NCI-H524 treated with DMSO at 0.1 percent for 48 hours (cell line): Measurements from ENCODE around the gene RABGEF1.
"Not testable (repeated sequence)": the region's sequence is repeated elsewhere in the genome, so short reads cannot be mapped to it uniquely, and the experiment has no call there.

Experiments used
- DNase-seq: peaks from one replicate; lab custom pipeline; 2025; lab: John Stamatoyannopoulos, UW

The RABGEF1 gene

DNA sequence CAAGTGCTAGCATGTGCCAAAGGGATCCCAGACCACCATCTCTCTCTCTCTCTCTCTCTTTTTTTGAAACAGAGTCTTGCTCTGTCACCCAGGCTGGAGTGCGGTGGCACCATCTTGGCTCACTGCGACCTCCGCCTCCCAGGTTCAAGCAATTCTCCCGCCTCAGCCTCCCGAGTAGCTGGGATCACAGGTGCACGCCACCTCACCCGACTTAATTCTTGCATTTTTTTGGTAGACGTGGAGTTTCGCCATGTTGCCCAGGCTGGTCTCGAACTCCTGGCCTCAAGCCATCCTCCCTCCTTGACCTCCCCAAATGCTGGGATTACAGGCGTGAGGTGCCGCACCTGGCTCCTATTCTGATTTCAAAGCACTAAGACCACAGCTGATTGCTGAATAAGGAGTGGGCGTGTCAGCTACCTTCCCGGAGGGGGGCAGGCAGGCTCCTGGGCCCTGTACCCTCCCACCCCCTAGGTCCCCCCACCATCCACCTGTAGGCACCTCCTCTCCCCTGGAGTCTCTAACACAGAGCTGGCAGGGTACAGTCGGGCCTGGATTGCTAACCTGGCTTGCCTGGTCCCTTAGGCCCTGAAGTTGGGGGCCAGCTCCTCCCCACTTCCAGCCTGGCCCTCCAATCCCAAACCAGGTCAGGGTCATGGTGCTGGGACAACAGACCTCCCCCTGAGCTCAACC, 74.8 kb downstream of the RABGEF1 start:
- not testable (repeated sequence) for DNase-seq

- no peak for DNase-seq
These were observed 75.4 kb downstream of the RABGEF1 start for GRCh38 chr7:66815951-66816350.

DNA sequence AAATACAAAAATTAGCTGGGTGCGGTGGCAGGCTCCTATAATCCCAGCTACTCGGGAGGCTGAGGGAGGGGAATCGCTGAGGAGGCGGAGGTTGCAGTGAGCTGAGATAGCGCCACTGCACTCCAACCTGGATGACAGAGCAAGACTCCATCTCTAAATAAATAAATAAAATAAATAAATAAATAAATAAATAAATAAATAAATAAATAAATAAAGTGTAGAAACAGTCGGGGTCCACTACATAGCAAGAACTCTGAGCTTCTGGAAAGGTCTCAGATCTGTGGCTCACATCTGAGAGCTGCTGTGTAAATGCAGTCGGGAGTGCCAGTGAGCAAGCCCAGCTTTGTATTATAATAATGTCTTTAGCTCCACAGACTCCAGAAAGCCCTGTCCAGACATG, 76.1 kb downstream of the RABGEF1 start:
- DNase-seq = not testable (repeated sequence)

GRCh38 chr7:66817208-66817795, 76.8 kb downstream of the RABGEF1 start:
- DNase-seq = not testable (repeated sequence)

GRCh38 chr7:66817956-66818355, 77.4 kb downstream of the RABGEF1 start:
- not testable (repeated sequence) for DNase-seq

- DNase-seq = no peak
These were observed 83.5 kb downstream of the RABGEF1 start for GRCh38 chr7:66824041-66824440.

GRCh38 chr7:66825538-66825937, 85.0 kb downstream of the RABGEF1 start:
- DNase-seq = not testable (repeated sequence)

DNA sequence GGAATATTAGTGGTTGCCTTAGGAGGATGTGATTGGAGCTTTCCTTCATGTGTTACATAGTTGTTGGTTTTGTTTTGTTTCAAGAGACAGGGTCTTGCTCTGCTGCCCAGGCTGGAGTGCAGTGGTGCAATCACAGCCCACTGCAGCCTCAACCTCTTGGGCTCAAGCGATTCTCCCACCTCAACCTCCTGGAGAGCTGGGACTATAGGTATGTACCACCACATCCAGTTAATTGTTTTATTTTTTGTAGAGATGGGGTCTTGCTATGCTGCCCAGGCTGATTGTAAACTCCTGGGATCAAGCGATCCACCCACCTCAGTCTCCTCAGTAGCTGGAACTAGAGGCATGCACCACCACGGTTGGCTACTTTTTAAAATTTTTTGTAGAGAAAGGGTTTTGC, 86.1 kb downstream of the RABGEF1 start:
- DNase-seq = no peak

GRCh38 chr7:66830976-66831375, 90.4 kb downstream of the RABGEF1 start:
- not testable (repeated sequence) for DNase-seq

DNA sequence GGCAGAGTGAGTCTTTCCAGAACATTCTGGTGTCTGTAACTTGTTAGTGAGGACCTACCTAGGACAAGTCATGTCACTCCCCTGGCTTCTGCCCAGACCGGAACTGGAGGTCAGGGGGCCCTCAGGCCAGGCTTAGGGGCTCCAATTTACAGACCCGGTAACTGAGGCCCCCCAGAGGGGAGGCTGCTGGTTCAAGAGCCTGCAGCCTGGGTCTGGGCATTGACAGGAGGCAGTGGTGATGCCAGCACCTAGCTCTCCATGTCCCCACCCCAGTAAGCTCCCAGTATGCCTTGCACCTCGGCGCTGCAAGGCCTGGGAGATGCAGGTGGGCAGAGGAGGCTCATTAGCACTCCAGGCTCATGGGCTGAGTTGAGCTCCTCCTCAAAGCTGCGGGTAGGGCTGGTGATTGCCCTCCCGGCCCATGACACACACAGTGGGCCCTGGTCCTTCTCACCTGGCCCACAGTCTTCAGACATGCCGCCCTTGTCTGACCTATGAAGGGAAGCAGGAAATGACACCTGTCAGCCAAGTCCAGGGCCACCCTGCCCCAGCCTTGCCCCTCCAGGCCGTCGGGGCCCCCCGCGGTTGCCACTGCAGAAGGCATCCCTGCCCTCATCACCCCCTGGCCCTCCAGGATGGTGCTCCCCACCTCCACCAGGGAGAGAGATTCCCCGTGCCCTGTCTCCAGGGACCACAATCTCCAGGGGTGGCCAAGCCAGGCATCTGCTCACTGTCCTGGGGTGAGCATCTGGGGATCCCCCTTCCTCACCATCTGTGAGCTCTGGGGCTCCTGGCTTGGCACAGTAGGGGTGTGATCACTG, 92.2 kb downstream of the RABGEF1 start:
- no peak for DNase-seq

DNA sequence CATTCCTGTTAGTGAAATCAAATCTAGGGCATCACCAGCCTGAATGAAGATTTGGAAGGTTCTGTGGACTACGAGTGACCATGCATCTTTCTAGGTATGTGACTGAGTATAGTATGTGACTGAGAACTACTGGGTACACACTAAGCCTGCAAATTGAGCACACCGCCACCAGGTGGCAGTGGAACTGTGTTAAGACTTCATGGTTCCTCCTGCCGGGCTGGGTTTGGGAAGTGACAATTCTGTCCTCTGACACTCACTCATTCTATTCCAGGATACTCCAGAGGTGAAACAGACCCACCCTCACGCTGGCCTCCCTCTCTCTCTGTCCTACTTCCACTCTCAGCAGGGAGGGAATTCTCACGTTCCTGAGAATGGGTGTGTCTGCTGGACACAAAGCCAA, 96.5 kb downstream of the RABGEF1 start:
- DNase-seq = no peak

DNA sequence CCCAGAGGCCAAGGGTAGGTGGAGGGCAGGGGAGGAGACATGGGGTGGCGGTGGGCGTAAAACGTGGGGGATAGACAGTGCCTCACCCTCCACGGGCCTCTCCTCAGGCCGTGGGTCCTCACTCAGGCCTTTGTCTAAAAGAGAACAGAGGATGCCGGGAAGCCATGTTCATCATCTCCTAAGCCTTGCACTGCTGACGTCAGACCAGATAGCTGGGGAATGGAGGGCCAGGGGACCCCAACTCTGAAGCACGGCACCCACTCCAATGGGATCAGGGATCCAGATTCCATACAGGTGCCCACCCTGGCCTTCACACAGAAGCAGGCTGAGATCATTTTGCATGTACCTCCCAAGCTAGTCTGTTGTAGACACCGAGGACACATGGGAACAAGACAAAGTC, 97.1 kb downstream of the RABGEF1 start:
- DNase-seq = no peak

DNA sequence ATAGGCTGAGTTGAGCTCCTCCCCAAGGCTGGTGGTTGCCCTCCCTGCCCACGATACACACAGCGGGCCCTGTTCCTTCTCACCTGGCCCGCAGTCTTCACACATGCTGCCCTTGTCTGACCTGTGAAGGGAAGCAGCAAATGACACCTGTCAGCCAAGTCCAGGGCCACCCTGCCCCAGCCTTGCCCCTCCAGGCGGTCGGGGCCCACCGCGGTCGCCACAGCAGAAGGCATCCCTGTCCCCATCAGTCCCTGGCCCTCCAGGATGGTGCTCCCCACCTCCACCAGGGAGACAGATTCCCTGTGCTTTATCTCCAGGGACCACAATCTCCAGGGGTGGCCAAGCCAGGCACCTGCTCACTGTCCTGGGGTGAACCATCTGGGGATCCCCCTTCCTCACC, 99.3 kb downstream of the RABGEF1 start:
- DNase-seq = no peak

DNA sequence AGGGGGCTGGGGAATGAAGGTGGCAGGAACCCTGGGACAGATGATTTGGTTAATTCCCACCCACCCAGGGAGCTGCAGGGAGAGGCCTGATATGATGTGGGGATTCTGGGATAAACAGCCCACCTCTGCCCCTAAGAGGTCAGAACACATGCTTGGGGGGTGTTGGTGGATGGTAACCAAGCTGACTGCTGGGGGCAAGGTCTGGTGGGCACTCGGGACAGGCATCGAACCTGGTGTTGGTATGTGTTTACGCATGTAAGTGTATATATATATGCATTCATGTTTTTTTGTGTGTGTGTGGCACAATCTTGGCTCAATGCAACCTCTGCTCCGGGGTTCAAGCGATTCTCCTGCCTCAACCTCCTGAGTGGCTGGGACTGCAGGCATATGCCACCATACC, 99.8 kb downstream of the RABGEF1 start:
- no peak for DNase-seq

DNA sequence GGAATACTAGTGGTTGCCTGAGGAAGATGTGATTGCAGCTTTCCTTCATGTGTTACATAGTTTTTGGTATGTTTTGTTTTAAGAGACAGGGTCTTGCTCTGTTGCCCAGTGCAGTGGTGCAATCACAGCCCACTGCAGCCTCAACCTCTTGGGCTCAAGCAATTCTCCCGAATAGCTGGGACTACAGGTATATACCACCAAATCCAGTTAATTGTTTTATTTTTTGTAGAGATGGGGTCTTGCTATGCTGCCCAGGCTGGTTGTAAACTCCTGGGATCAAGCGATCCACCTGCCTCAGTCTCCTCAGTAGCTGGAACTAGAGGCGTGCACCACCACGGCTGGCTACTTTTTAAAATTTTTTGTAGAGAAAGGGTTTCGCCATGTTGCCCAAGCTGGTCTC, 101.4 kb downstream of the RABGEF1 start:
- no peak for DNase-seq

DNA sequence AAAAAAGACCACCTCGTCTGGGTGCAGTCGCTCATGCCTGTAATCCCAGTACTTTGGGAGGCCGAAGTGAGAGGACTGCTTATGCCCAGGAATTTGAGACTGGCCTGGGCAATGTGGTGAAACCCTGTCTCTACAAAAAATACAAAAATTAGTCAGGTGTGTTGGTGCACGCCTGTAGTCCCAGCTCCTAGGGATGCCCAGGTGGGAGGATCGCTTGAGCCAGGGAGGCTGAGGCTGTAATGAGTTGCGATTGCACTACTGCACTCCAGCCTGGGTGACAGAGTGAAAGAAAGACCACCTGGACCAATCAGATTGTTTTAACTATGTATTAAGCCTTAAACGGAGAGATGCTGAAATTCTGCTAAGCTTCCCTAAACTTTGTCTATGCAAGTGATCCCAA, 103.0 kb downstream of the RABGEF1 start:
- not testable (repeated sequence) for DNase-seq

- DNase-seq = peak; percentile 56
These were observed 104.2 kb downstream of the RABGEF1 start for GRCh38 chr7:66844552-66845378.

- no peak for DNase-seq
These were observed 105.0 kb downstream of the RABGEF1 start for GRCh38 chr7:66845379-66846095.

- not testable (repeated sequence) for DNase-seq
These were observed 105.5 kb downstream of the RABGEF1 start for GRCh38 chr7:66846096-66846445.

- not testable (repeated sequence) for DNase-seq
These were observed 107.0 kb downstream of the RABGEF1 start for GRCh38 chr7:66847523-66847855.

GRCh38 chr7:66847879-66848790, 107.6 kb downstream of the RABGEF1 start:
- no peak for DNase-seq
